Hepatocyte (in vitro differentiated cells): Measurements from ENCODE around the gene LRRC41.
"Not testable (repeated sequence)": the region's sequence is repeated elsewhere in the genome, so short reads cannot be mapped to it uniquely, and the experiment has no call there.

Experiments used
- EZH2 ChIP-seq: fragments of 200-600 bp; sonication (generic); IDR thresholded peaks from 2 replicates; pipeline ENCODE4 v1.6.1; 2016; ENCODE audit warnings: antibody characterized with exemption, mild to moderate bottlenecking, borderline replicate concordance
- TF ChIP-seq, protein P1 (sequence below): fragments of 200-600 bp; sonication (generic); IDR thresholded peaks from 2 replicates; pipeline ENCODE4 v1.5.1; 2016; ENCODE audit warnings: antibody characterized with exemption, mild to moderate bottlenecking; ENCODE audit not compliant: poor library complexity

DNA sequence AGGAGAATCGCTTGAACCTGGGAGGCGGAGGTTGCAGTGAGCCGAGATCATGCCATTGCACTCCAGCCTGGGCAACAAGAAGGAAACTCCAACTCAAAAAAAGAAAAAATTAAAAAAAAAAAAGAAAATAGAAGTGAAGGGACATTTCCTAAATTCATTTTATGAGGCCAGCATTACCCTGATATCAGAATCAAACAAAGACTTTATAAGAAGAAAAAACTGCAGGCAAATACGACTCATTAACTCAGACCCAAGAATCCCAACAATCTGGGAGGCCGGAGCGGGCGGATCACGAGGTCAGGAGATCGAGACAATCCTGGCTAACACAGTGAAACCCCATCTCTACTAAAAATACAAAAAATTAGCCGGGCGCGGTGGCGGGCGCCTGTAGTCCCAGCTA is 34.0 kb upstream of the LRRC41 start:
- TF ChIP-seq, protein P1, sequence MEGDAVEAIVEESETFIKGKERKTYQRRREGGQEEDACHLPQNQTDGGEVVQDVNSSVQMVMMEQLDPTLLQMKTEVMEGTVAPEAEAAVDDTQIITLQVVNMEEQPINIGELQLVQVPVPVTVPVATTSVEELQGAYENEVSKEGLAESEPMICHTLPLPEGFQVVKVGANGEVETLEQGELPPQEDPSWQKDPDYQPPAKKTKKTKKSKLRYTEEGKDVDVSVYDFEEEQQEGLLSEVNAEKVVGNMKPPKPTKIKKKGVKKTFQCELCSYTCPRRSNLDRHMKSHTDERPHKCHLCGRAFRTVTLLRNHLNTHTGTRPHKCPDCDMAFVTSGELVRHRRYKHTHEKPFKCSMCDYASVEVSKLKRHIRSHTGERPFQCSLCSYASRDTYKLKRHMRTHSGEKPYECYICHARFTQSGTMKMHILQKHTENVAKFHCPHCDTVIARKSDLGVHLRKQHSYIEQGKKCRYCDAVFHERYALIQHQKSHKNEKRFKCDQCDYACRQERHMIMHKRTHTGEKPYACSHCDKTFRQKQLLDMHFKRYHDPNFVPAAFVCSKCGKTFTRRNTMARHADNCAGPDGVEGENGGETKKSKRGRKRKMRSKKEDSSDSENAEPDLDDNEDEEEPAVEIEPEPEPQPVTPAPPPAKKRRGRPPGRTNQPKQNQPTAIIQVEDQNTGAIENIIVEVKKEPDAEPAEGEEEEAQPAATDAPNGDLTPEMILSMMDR: not testable (repeated sequence)
- TF ChIP-seq EZH2: not testable (repeated sequence)
